Heart right ventricle (tissue), 16 donors: Measurements from ENCODE around the gene CCDC50. TPM values are rescaled to one million over a fixed set of nuclear protein-coding genes. Genes with fewer than 3 reads are reported as not detected.

Source experiments
- ATAC-seq, 8 donors: fragments of 200-7000 bp; cut with Tn5 transposase; one replicate each; pipeline ENCODE4 v1.9.1; 2020; ENCODE audit warnings: mild to moderate bottlenecking in 8 of 8, moderate library complexity in 8 of 8, moderate number of reproducible peaks in 1 of 8
- DNase-seq, 2 donors: peaks; one replicate each; pipeline ENCODE4 v3.0.0-alpha.2; 2020
- H3K27ac ChIP-seq, 10 donors: fragments of 200-600 bp; sonication (generic) in 2 of 10; one replicate each; pipeline versions ENCODE4 v1.5.0 to v1.8.0; 2020 to 2022; ENCODE audit warnings: mild to moderate bottlenecking in 3 of 10
- H3K27me3 ChIP-seq, 7 donors: fragments of 200-600 bp; one replicate each; pipeline ENCODE4 v1.8.0; 2021 to 2022; ENCODE audit warnings: mild to moderate bottlenecking in 2 of 7
- H3K36me3 ChIP-seq, 9 donors: fragments of 200-600 bp; sonication (generic) in 1 of 9; one replicate each; pipeline versions ENCODE4 v1.5.0 to v1.8.0; 2020 to 2022; ENCODE audit warnings: mild to moderate bottlenecking in 2 of 9
- H3K4me1 ChIP-seq, 9 donors: fragments of 200-600 bp; sonication (generic) in 1 of 9; one replicate each; pipeline versions ENCODE4 v1.5.0 to v1.8.0; 2020 to 2022; ENCODE audit warnings: mild to moderate bottlenecking in 4 of 9
- H3K4me3 ChIP-seq, 10 donors: fragments of 200-600 bp; sonication (generic) in 2 of 10; one replicate each; pipeline versions ENCODE4 v1.5.0 to v1.8.0; 2020 to 2022; ENCODE audit warnings: mild to moderate bottlenecking in 7 of 10, moderate library complexity in 2 of 10
- H3K9me3 ChIP-seq, 11 donors: fragments of 200-600 bp in 10 of 11; sonication (generic) in 2 of 11; one replicate each; pipeline versions ENCODE4 v1.5.0 to v1.8.0; 2013 to 2022; ENCODE audit warnings: mild to moderate bottlenecking in 2 of 11, control low read depth in 1 of 11, moderate library complexity in 1 of 11
- CTCF ChIP-seq, 9 donors: fragments of 200-600 bp; sonication (generic) in 2 of 9; IDR thresholded peaks; one replicate each; pipeline versions ENCODE4 v1.5.0 to v1.8.0; 2021 to 2022; ENCODE audit warnings: antibody characterized with exemption in 9 of 9, mild to moderate bottlenecking in 5 of 9, moderate library complexity in 1 of 9
- WGBS, 2 donors: extraction: QIAGEN DNeasy Blood & Tissue Kit; methylation state at CpG; one replicate each; pipeline ENCODE4 v1.1.7; 2013; ENCODE audit warnings: inconsistent platforms in 1 of 2; 5-methylcytosine and 5-hydroxymethylcytosine counted together
- intact Hi-C, 10 donors: fragments of 100-400 bp; cut with DNase I; formaldehyde crosslinking; loops; one replicate each; pipeline versions ENCODE4 v1.11.1 to v1.14.2; 2022
- polyA plus RNA-seq, 2 donors: library from polyadenylated mRNA; stranded (reverse); fragments of 200-250 nt; gene quantifications; one replicate each; pipeline ENCODE4 v1.2.3, GENCODE V29; 2013
- total RNA-seq, 10 donors: library from RNA; stranded (reverse); fragmentation: NEBNext Ultra II Directional in 3 of 10; extraction: Animal tissue kit (Norgen Biotek cat#: 25700) in 3 of 10; gene quantifications; one replicate each; pipeline versions ENCODE4 v1.2.1 to v1.2.4, GENCODE V29; 2021 to 2023
- donor health status: Arrhythmogenic right ventricular cardiomyopathy.
- donor health status: ischemic (EF 13 %, LVEDD 7.1; RV severe dilation, severe dysfunction).
- donor health status: healthy with polysubstance abuse.
- donor health status: DM: no; HTN: yes; CAD: no.
- donor health status: DM: no; HTN: no; CAD: no.
- donor health status: ischemic (EF 25% LVEDD 6.9; RV normal size, moderate dysfunction).
- donor health status: ischemic (EF 25% LVEDD 5.7; RV mildly dilated, moderate dysfunction).
- donor health status: healthy.
- donor health status: DM: yes; HTN: yes; CAD: no.
- donor health status: Ischemic cardiomyopathy.
- donor health status: ischemic (EF 35%, LVEDD 5.7; RV mildly dilated, moderate dysfunction).
- donor health status: nonischemic (EF 11% LVEDD 7.7; RV severe dilation, severe dysfunction).
- donor health status: DM: yes; HTN: yes; CAD: no.
- donor health status: PGD.
- donor health status: ischemic (EF 29% LVEDD 5.4; RV normal size, mild dysfunction).
- donor health status: nonischemic (EF 23%, LVEDD 6.1; RV moderate dilation, normal function).

The CCDC50 gene
- total and polyA plus RNA-seq, 12 donors, result 14.3 to 58.8 (median 51.0) TPM

GRCh38 chr3:191387441-191388077 lies 58.4 kb downstream of the CCDC50 start:
- H3K27me3 ChIP-seq, result no peaks in the 10 kb centered on the region
- no peak overlapping the region for H3K4me3 ChIP-seq
- intact Hi-C loops, result loop anchor here in 6 of 10 donors (5.0 to 10.0 kb wide), 5 partner anchors 53 to 253 kb away; partner anchors contain the start of gene UTS2B (in 1 of the 6)
- H3K4me1 ChIP-seq, result peaks cover 0 to 14% (median 4%) of the 10 kb centered on the region in 9 donors
- ATAC-seq (peak in 1 of 8 donors; percentile 35), DNase-seq (no peak)
- H3K27ac ChIP-seq, result no peak overlapping the region
- no peak for TF ChIP-seq CTCF (IDR thresholded peaks at IDR 0.05)
- WGBS, 2 donors, result 31 to 53% methylated on average over 1 of the region's 1 CpG
- no peaks in the 10 kb centered on the region for H3K9me3 ChIP-seq
- peaks cover 0 to 76% (median 6%) of the 10 kb centered on the region in 9 donors for H3K36me3 ChIP-seq

GRCh38 chr3:191388823-191389222 lies 59.6 kb downstream of the CCDC50 start:
- DNase-seq, result no peak
- peak in 7 of 9 donors; percentile 21 to 53 (median 41) for TF ChIP-seq CTCF (IDR thresholded peaks at IDR 0.05)
- no peaks in the 10 kb centered on the region for H3K27me3 ChIP-seq
- no peak for ATAC-seq
- 72 to 78% methylated on average over 1 of the region's 1 CpG for WGBS, 2 donors
- no peak overlapping the region for H3K4me3 ChIP-seq
- peaks cover 0 to 76% (median 7%) of the 10 kb centered on the region in 9 donors for H3K36me3 ChIP-seq
- H3K9me3 ChIP-seq, result no peaks in the 10 kb centered on the region
- intact Hi-C loops, result loop anchor here in 6 of 10 donors (5.0 to 10.0 kb wide), 5 partner anchors 54 to 254 kb away; partner anchors contain the start of gene UTS2B (in 1 of the 6)
- H3K27ac ChIP-seq, result no peak overlapping the region
- H3K4me1 ChIP-seq, result peaks cover 0 to 9% (median 0%) of the 10 kb centered on the region in 9 donors

- H3K36me3 ChIP-seq, result peaks cover 0 to 81% (median 18%) of the 10 kb centered on the region in 9 donors
- intact Hi-C loops, result loop anchor here in 3 of 10 donors (5.0 to 10.0 kb wide), 3 partner anchors 146 to 256 kb away; no protein-coding TSS in a partner anchor
Observed at GRCh38 chr3:191390580-191390979, 61.4 kb downstream of the CCDC50 start.

More at GRCh38 chr3:191390580-191390979, 61.4 kb downstream of the CCDC50 start:
- Histone ChIP-seq H3K27me3 (no peaks in the 10 kb centered on the region), H3K4me1 (peaks cover 0 to 9% (median 0%) of the 10 kb centered on the region in 9 donors), H3K4me3 (no peak overlapping the region), H3K9me3 (no peaks in the 10 kb centered on the region), H3K27ac (no peak overlapping the region)
- DNase-seq, result no peak
- peak in 3 of 8 donors; percentile 34 to 87 (median 42) for ATAC-seq
- WGBS, 2 donors, result 92 to 94% methylated on average over 3 of the region's 3 CpGs
- TF ChIP-seq CTCF (IDR thresholded peaks at IDR 0.05), result no peak
